ENCODE data around the gene BCL2L13. TPM values are rescaled to one million over a fixed set of nuclear protein-coding genes. Genes with fewer than 3 reads are reported as not detected.

BCL2L13 gene
- total RNA-seq, 1 experiment from 2014 or later = 26.0 TPM

DNA sequence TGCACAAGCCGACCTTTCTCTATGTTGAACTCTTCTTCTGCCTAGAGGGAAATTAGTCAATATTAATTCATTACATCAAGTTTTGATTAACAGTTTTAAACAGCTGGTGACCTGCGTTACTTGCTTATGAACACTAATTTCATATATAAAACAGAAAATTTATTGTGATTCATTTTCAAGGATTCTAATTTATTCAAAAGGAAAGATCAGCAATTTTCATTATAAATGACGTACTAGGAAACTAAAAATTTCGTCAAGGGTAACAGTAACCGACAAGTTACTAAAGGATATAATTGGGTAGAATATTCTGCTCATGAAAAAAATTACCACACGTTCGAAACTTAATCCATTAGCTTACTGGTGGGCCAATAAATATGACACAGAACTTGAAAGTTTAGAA, 25.3 kb upstream of the BCL2L13 start:
- Histone ChIP-seq H3K23ac (ENCODE audit: insufficient read length, low read depth, low read length) (no peak overlapping the region), H4K8ac (replicated peaks; ENCODE audit: insufficient read length, low read depth, low read length) (no peak overlapping the region), H3K56ac (ENCODE audit: insufficient read length, low read depth, low read length) (no peak overlapping the region), H4K5ac (ENCODE audit: insufficient read length, low read depth, low read length) (no peak overlapping the region), H3K9ac (ENCODE audit: extremely low read depth, insufficient read length, low read length) (no peak overlapping the region), H2AK5ac (ENCODE audit: insufficient read length, low read length) (no peak overlapping the region), H3K23me2 (ENCODE audit: insufficient read length, low read depth, low read length, poor library complexity, severe bottlenecking) (no peaks in the 10 kb centered on the region), H3K14ac (ENCODE audit: insufficient read depth, low read length) (no peak overlapping the region), H3T11ph (ENCODE audit: low read length) (no peak overlapping the region), H2BK15ac (ENCODE audit: low read depth, low read length) (no peak overlapping the region), H2BK120ac (ENCODE audit: low read depth, low read length, poor library complexity, severe bottlenecking) (no peak overlapping the region), H3K79me2 (ENCODE audit: insufficient read depth, low read length) (no peaks in the 10 kb centered on the region), H3K9me3 (ENCODE audit: control insufficient read depth, low read depth, low read length) (no peaks in the 10 kb centered on the region), H4K20me1 (ENCODE audit: control insufficient read depth, insufficient read depth, insufficient read length) (no peaks in the 10 kb centered on the region), H2BK5ac (ENCODE audit: insufficient read length, low read length) (no peak overlapping the region), H2BK20ac (ENCODE audit: low read depth, low read length, poor library complexity, severe bottlenecking) (no peak overlapping the region), H4K91ac (ENCODE audit: insufficient read length, low read depth, low read length) (no peak overlapping the region), H3K79me1 (ENCODE audit: insufficient read depth, low read depth, low read length, poor library complexity, severe bottlenecking) (no peaks in the 10 kb centered on the region), H2BK12ac (ENCODE audit: insufficient read length, low read depth, low read length) (no peak overlapping the region), H3K4me2 (ENCODE audit: insufficient read depth, insufficient read length, low read length) (no peak overlapping the region), H2AFZ (ENCODE audit: low read length) (no peak overlapping the region), H3K27me3 (ENCODE audit: insufficient read depth, low read length) (no peaks in the 10 kb centered on the region), H3K18ac (ENCODE audit: insufficient read length, low read depth, low read length) (no peak overlapping the region), H3K4me1 (ENCODE audit: insufficient read depth, low read length) (no peaks in the 10 kb centered on the region), H3K4ac (ENCODE audit: low read depth, low read length) (no peak overlapping the region), H3K27ac (ENCODE audit: insufficient read length, low read depth, low read length) (no peak overlapping the region)
- H3K4me1 Mint-ChIP-seq = no peaks in the 10 kb centered on the region
- TF ChIP-seq, protein P1, sequence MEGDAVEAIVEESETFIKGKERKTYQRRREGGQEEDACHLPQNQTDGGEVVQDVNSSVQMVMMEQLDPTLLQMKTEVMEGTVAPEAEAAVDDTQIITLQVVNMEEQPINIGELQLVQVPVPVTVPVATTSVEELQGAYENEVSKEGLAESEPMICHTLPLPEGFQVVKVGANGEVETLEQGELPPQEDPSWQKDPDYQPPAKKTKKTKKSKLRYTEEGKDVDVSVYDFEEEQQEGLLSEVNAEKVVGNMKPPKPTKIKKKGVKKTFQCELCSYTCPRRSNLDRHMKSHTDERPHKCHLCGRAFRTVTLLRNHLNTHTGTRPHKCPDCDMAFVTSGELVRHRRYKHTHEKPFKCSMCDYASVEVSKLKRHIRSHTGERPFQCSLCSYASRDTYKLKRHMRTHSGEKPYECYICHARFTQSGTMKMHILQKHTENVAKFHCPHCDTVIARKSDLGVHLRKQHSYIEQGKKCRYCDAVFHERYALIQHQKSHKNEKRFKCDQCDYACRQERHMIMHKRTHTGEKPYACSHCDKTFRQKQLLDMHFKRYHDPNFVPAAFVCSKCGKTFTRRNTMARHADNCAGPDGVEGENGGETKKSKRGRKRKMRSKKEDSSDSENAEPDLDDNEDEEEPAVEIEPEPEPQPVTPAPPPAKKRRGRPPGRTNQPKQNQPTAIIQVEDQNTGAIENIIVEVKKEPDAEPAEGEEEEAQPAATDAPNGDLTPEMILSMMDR (conservative IDR thresholded peaks at IDR 0.05) = no peak
- H3K36me3 Mint-ChIP-seq (ENCODE audit: insufficient read depth in 1 of 3, low read depth in 3 of 3) = peaks cover 14 to 56% (median 51%) of the 10 kb centered on the region in 3 experiments; a peak in 6 of 7 replicates
- no CpG with 5 or more reads among the region's 7 CpGs for WGBS (ENCODE audit: extremely low coverage, insufficient read length, low lambda C conversion rate)
- no peaks in the 10 kb centered on the region; a peak in 1 of 5 replicates for H3K9me3 Mint-ChIP-seq
- no peak overlapping the region for H3K27ac Mint-ChIP-seq
- H3K4me3 Mint-ChIP-seq = no peak overlapping the region
- DNase-seq = no peak
- H3K27me3 Mint-ChIP-seq (ENCODE audit: low read depth) = no peaks in the 10 kb centered on the region
